NCI-H2081 (cell line): ENCODE results near the gene ACMSD.

Experiments used
- DNase-seq, 2 experiments: peaks; one replicate each; lab custom pipeline; 2025; lab: John Stamatoyannopoulos, UW

ACMSD gene

DNA sequence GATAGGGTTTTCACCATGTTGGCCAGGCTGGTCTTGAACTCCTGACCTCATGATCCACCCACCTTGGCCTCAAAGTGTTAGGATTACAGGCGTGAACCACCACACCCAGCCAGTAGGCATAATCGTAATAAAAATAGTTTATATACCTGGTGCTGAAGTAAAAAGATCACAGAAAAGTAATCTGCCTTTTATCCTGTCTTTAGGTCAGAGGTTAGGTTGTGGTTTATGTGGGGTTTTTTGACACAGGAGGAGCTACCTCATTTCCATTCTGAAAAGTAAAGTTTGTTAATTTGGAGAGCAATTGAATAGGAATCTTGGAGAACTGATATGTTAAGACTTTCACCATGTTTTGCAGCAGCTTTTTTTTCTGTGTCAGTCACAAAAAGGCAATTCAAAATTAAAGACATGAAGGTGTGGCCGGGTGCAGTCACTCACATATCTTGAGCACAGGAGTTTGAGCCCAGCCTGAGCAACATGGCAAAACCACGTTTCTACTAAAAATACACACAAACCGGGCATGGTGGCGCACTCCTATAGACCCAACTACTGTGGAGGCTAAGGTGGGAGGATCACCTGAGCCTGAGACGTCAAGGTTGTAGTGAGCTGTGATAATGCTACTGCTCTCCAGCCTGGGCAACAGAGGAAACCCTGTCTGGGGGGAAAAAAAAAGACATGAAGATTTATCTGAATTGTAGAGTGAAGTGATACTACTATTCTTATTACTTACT is 111.7 kb downstream of the ACMSD start:
- DNase-seq, result no peak

DNA sequence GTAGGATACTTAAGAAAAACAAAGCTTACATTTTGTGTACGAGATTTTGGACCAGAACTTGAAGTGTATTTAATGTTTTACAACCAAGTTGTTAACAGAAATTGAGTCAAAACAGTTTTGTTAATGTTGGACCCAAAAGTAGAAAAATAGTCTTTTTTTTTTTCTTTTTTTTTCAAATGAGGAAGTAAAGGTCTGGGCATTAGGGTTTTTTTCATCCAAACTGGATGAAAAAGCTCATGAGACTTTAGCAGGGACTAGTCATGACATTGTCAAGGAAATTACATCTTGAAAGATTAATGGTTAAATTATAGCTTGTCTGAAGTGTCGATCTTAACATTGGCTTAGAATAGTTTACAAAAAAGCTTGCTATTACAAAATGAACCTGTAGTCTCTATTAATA is 112.5 kb downstream of the ACMSD start:
- no peak for DNase-seq
